ENCODE measurements around the gene DNER.

Gene DNER

GRCh38 chr2:229526951-229527350 lies 187.4 kb downstream of the DNER start:
- no peak for DNase-seq (ENCODE audit: low read depth)
- TF ChIP-seq CTCF (IDR thresholded peaks at IDR 0.05; ENCODE audit: control insufficient read depth, extremely low read depth, insufficient read depth), result no peak
- H3K4me3 ChIP-seq (ENCODE audit: low read depth, low read length), result no peak overlapping the region

DNA sequence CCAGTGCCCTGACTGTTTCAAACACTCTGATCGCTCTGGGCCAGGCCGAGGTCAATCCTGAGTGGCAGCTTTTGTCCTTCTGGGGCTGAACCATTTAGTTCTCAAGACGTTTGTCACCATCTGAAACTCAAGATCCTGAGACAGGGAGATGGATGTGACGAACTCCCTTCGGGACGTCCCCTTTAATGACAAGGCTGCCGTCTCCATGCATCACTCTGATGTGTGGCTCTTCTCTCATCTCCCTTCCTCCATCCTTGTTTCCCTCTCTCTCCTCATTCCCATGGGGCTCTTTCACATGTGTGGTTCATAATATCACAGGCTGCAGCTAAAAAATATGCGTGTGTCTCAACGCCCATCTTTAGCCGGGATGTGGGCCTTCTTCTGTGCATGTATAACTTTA lies 189.6 kb downstream of the DNER start:
- TF ChIP-seq CTCF (IDR thresholded peaks at IDR 0.05; ENCODE audit: control insufficient read depth, extremely low read depth, insufficient read depth), result no peak
- no peak for DNase-seq (ENCODE audit: low read depth)
- H3K4me3 ChIP-seq (ENCODE audit: low read depth, low read length), result no peak overlapping the region

DNA sequence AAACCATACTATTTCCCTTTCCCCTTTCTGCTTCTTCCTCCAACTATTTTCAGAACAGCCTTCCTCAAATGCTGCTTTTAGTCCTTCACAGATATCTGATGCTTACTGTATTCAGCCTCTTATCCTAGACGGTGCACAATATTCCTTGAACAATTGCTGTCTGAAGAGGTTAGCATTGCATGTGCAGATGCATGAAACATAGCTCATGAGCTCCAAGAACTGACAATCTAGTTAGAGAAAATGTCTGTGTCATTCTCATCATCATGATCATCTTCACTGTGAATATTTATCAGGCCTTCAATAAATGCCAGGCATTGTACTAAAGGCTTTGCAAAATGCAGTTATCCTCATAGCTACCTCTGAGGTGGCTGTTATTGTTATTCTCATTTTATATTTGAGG lies 190.7 kb downstream of the DNER start:
- H3K4me3 ChIP-seq (ENCODE audit: low read depth, low read length), result no peak overlapping the region
- no peak for DNase-seq (ENCODE audit: low read depth)
- TF ChIP-seq CTCF (IDR thresholded peaks at IDR 0.05; ENCODE audit: control insufficient read depth, extremely low read depth, insufficient read depth), result no peak

DNA sequence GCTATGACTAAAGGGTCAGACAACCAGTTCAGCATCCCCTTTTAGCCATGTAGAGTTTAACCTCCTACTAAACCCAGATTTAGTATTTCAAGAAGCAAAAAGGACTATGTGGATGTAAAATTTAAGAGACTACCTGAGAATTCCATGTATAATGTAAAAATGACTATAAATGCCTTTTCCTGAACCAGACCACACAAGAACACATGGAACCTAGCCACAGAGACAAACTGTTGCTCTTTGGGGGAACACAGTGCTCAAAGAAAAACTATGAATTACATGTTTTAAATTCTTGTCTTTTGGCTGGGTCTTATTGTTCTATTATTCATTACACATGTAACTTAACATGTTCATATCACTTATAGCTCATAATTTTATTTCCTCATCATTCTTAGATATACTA lies 192.8 kb downstream of the DNER start:
- no peak for DNase-seq (ENCODE audit: low read depth)
- no peak overlapping the region for H3K4me3 ChIP-seq (ENCODE audit: low read depth, low read length)
- TF ChIP-seq CTCF (IDR thresholded peaks at IDR 0.05; ENCODE audit: control insufficient read depth, extremely low read depth, insufficient read depth), result no peak

- no peak for TF ChIP-seq CTCF (IDR thresholded peaks at IDR 0.05; ENCODE audit: control insufficient read depth, extremely low read depth, insufficient read depth)
- no peak for DNase-seq (ENCODE audit: low read depth)
Measured at GRCh38 chr2:229520691-229521096, 193.7 kb downstream of the DNER start.

DNA sequence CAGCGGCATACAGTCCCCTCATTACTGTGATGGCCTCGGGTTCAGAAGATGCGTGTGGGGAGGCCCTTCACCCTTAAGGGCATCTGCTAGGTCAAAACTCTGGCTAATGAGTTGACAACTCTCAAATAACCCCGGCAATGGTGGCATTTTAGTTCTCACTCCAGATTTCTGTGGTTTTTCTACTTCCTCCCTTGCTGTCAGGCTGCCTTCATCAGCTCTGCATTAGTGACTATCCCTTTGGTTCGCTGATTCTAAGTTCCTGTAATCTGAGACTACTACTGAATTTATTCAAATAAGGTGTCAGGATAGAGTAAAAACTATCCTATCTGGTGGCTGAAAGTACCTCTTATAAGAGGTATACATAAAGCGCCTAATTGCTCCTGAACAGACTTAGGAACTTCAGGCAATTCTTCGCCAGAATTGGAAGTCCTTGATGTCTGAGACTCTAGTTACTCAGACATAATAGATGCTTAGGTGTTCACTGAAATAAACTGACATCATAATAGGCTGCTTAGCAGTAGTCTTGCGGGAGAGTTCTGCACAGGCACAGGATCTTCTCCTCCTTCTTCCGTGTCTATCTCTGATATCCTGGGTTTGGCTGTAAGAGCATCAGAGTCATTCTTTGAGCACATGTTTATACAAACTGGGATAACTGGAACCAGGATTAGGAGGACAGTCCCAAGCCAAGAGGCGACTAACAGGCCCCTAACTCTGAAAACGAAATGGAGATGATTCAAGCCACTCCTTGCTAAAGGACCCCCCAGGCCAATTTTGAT lies 194.5 kb downstream of the DNER start:
- no peak overlapping the region for H3K4me3 ChIP-seq (ENCODE audit: low read depth, low read length)
- TF ChIP-seq CTCF (IDR thresholded peaks at IDR 0.05; ENCODE audit: control insufficient read depth, extremely low read depth, insufficient read depth), result no peak
- DNase-seq (ENCODE audit: low read depth), result no peak

More at GRCh38 chr2:229520691-229521096, 193.7 kb downstream of the DNER start:
- no peak overlapping the region for H3K4me3 ChIP-seq (ENCODE audit: low read depth, low read length)

Measured in LNCaP clone FGC (cell line).